ENCODE results near the gene DPP6.

Gene DPP6

GRCh38 chr7:154475864-154476263 is 423.7 kb downstream of the DPP6 start:
- DNase-seq, result no peak

DNA sequence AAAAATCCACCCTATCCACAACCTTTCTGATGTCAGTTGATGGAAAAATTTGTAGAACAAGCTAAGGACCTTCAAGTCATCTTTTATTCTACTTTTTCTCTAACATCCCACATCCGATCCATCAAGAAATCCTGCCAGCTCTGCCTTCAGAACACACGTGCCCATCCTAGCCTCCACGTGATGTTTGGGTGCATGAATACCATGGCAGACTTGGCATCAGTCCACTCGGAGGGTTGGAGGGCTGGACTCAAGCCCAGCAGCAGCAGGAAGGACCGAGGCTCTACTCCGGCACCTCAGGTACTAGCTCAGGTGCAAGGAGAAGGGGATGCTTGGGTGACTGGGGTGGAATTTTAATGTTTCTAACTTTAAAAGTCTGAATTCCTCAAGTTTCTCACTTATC is 428.6 kb downstream of the DPP6 start:
- no peak for DNase-seq

GRCh38 chr7:154482863-154483262 is 430.7 kb downstream of the DPP6 start:
- no peak for DNase-seq

DNA sequence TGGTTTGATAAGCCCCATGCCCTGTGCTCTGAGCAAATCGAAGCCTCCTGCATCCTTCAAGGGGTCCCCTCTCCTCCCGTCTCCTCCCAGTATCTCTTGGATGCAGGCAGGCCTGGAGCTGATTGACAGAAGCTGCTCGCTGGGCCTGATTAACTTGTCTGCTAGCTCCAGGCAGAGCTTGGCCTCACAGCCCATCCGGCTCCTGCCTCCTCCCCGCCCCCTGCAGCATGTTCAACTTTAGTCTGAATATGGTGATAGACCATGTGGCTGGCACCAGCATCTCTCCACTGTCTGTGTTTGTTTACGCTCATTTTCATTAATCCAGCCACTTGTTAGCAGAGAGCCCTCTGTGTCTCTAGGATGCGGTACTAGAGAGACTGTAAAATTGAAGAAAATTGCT is 432.2 kb downstream of the DPP6 start:
- DNase-seq, result no peak

DNA sequence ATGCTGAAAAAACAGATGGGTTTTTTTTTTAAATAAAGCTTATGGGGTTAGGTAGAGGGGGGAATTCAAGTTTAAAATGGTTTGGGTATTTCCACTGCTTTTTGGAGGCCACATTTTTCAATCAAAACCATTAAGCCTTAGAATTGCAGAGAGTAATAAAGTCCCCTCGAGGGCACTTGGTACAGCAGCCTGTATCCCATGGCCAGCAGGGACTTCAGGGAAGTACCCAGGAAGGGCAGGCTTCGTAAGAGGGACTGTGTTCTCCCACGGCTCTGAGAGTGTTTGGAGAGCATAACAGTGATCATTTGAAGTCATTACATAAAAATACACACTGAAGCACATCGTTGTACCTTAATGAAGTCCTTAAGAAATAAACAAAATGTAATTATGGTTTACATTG is 432.7 kb downstream of the DPP6 start:
- DNase-seq, result no peak

DNA sequence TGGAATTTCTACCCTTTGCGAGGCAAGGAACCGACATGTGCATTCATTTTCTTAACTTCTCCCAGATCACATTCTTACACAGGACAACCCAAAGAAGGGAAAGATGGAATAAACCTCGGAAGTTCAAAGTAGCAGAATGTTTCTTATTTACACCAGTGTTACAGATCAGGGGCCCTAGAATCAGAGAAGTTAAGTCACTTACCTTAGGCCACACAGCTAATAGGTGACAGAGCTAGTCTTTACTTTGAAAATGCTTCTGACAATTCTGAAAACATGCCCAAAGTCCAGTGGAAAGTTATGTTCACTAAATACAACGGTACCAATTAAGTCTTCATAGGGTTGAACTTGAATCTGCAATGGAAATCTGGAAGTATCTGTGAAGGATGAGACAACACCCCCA is 437.7 kb downstream of the DPP6 start:
- no peak for DNase-seq

DNA sequence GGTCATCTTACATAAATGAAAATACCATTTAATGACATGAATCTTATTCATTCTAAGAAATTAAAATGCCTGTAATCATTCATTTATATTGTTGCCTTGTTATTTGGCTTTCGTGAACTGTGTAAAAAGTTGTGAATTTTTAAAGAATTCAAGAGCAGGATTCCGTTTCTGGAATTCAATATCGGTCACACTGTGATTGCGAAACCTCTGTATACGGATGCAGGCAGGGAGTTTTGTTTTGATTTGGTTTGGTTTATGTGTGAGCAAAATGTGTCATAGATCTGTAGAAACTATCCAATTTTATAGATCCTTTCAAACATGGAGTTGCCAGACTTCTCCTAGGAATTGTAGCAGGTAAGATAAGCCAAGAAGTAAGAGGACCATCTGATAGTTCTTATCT is 441.4 kb downstream of the DPP6 start:
- no peak for DNase-seq

DNA sequence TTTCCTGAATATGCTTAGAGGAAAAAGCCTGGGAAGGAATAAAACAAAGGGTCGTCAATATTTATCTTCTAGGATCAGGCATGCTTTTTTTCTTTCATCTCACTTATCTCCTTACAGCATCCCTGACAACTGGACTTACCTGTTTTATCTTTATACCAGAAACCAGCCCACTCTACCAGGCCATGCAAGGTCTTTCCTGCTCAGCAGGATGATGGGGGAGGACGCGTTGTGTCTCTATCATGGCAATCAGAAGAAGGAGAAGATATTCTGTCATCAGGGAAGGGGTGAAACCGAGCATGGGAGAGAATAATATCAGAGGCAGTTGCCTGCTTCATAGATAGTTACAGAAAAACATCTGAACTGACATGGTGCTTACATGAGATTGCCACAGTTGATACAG is 445.6 kb downstream of the DPP6 start:
- no peak for DNase-seq

- DNase-seq, result peak; percentile 59
These were observed 451.9 kb downstream of the DPP6 start for GRCh38 chr7:154503962-154504550.

- no peak for DNase-seq
These were observed 452.7 kb downstream of the DPP6 start for GRCh38 chr7:154504918-154505317.

DNA sequence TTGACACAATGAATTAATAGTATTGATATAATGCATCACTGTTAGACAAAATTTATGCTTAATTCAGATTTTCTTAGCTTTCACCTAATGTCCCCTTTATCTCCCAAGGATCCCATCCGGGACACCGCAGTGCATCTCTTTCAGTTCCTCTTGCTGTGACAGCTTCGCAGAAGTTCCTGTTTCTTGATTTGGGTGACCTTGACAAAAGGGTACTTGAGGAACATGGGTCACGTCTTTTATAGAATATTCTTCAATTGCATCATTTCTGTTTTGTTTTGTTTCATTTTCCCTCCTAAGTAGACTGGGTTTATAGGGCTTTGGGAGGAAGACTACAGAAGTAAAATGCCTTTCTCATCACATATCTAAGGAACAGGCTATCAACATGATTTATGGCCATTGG is 453.2 kb downstream of the DPP6 start:
- peak; percentile 16 for DNase-seq

- no peak for DNase-seq
These were observed 457.0 kb downstream of the DPP6 start for GRCh38 chr7:154509192-154509591.

DNA sequence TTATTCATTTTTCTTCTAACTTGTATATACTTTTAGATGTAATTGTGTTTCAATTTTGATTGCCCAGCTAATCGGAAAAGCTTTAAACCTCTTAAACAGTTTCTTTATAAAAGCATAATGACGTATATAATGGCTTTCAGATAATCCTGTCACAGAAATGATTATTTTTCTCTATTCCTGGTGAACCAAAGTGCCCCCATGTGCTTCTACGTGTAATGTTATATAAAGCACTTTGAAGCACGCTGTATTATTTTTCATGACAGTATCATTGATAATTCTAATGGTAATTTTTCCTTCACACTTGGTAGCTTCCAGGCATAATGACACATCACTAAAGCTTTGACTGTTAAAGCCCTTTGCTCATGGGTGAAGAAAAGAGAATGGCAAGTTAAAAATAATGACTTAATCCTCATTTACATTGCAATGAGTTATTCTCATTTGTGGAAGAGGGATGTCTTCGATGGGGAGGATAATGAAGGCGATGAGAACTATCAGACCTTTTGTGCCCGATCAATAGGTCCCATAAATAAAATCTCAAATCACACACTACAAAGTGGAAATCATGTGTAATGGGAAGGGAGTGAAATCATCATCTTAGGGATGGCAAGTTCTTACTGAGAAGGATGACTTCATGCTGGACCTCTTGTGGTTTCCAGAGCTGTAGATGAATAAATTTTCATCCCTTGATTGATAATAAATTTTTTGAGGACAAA is 460.1 kb downstream of the DPP6 start:
- no peak for DNase-seq

GRCh38 chr7:154517768-154518167 is 465.6 kb downstream of the DPP6 start:
- no peak for DNase-seq

DNA sequence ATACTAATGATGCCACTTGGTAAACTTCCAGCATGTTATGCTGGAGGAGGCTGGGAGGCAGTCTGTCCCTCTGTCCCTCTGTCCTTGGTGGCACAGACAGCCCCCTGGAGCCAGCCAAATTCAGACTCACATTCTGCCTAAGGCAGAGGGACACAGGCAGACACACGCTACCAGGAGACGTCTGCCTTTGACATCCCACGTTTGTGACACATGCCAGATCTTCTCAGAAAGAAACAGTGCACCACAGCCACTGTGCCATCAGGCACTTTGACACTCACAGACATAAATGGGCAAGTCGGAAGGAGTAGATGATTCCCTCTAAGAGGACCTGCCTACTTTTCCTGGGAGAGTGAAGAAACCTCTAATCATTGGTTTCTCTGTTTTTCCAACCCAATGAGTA is 467.0 kb downstream of the DPP6 start:
- no peak for DNase-seq

- no peak for DNase-seq
These were observed 477.9 kb downstream of the DPP6 start for GRCh38 chr7:154530136-154530535.

- no peak for DNase-seq
These were observed 480.6 kb downstream of the DPP6 start for GRCh38 chr7:154532771-154533170.

GRCh38 chr7:154540596-154540995 is 488.4 kb downstream of the DPP6 start:
- no peak for DNase-seq

- no peak for DNase-seq
These were observed 489.4 kb downstream of the DPP6 start for GRCh38 chr7:154541606-154542005.

DNA sequence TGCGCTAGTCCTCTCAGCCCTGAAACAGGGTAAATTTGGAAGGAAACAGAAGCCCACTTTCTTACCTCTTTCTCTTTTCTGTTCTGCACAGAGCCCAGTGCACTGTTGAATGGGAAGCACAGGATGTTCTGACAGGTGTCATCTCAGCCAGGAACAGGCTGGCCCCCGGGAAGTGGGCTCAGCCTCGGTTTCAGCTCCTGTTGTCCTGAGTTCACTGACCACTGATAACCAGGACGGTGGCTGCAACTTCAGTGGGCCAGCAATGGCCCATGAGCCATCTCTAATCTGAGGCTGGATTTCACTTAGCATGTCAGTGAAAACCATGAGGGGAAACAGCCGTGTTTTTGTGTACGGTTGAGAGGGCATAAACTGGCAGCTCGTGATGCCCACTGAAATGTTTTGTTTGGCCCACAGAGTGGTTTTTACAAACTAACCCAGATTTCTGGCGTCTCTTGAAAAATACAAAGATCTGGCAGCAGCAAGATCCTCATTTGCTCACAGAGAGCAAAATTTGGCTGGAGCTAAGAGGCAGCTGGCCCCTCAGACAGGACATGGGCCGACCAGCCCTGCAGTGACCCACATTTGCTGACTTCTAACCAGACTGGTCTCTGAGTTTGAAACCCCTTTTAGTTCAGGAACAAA is 494.9 kb downstream of the DPP6 start:
- no peak for DNase-seq

GRCh38 chr7:154553711-154554265 is 501.6 kb downstream of the DPP6 start:
- DNase-seq, result no peak

DNA sequence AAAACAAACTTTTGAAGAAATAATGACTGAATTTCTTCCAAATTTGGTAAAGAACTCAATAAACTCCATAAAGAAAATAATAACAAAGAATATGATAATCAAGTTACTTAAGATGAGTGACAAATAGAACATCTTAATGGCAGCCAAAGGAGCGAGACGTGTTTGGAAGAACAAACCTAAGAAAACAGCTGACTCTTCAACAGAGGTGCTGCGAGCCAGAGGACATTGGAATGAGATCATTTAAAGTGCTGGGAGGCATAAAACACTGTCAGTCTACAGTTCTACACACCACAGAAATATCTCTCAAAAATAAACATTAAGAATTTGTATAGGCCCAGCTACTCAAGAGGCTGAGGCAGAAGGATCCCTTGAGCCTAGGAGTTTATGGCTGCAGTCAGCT is 507.3 kb downstream of the DPP6 start:
- no peak for DNase-seq

- no peak for DNase-seq
These were observed 512.5 kb downstream of the DPP6 start for GRCh38 chr7:154564676-154565075.

DNA sequence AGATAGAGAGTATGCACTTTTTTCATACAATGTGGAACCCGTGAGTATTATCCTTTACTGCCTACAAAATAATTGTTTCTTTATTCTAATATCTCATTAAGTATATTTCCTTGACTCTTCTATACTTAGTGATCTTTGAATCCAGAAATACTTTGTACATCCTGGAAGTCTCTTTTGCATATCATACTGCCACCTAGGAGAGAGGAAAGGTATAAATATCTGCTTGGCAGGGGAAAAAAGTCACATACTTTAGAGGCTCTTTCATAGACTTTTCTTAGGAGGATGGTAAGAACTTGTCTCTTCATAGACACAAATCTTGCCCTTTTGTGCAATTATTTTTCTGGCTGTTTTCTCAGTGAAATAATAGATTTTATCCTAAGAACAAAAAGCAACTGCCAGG is 514.7 kb downstream of the DPP6 start:
- DNase-seq, result no peak

All from suppressor macrophage treated with lipopolysaccharide for 4 hours (primary cell).